ENCODE measurements around the gene ESF1. TPM values are rescaled to one million over a fixed set of nuclear protein-coding genes. Genes with fewer than 3 reads are reported as not detected.

Gene ESF1
- total and polyA plus RNA-seq, 9 of the 15 experiments (the other 6 are each of a cell fraction or from before 2014, with no cell fraction given) = 7.0 to 30.4 (median 18.6) TPM

GRCh38 chr20:13718171-13718570 is 66.5 kb downstream of the ESF1 start:
- Histone ChIP-seq H2AFZ (ENCODE audit: low read depth, low read length) (no peak overlapping the region), H3K79me2 (ENCODE audit: control insufficient read depth, insufficient read depth, low read length) (no peaks in the 10 kb centered on the region), H3K9ac (ENCODE audit: insufficient read depth in 1 of 2, low read depth in 2 of 2, low read length in 2 of 2) (no peak overlapping the region), H3K9me3 (replicated peaks; ENCODE audit: control insufficient read depth, insufficient read depth, low read depth, low read length) (no peaks in the 10 kb centered on the region), H3K27ac (ENCODE audit: extremely low read depth, low read depth, low read length) (no peak overlapping the region), H3K4me1 (replicated peaks in 1 of 2; ENCODE audit: control insufficient read depth in 2 of 2, insufficient read depth in 2 of 2, low read length in 2 of 2) (no peaks in the 10 kb centered on the region), H4K20me1 (replicated peaks; ENCODE audit: control insufficient read depth, insufficient read depth, low read length) (no peaks in the 10 kb centered on the region), H3K36me3 (ENCODE audit: control insufficient read depth, insufficient read depth, low read length) (peaks cover 67% of the 10 kb centered on the region), H3K4me2 (ENCODE audit: insufficient read depth, low read length) (no peak overlapping the region), H3K9me1 (ENCODE audit: control insufficient read depth, insufficient read depth, low read length) (no peaks in the 10 kb centered on the region), H3K27me3 (ENCODE audit: control insufficient read depth in 2 of 2, insufficient read depth in 2 of 2, low read length in 2 of 2) (no peaks in the 10 kb centered on the region), H3K4me3 (no peak overlapping the region)
- DNase-seq (ENCODE audit: extremely low read depth in 1 of 4, low spot score in 3 of 4) = no peak
- ChIA-PET POLR2A (no interaction called here), CTCF (ENCODE audit: low intra/inter-chr PET ratio) (no interaction called here)
- FAIRE-seq = no peak
- in situ Hi-C loops (cut with MboI) (no loop called here), intact Hi-C loops (cut with micrococcal nuclease) (no loop called here)
- WGBS (ENCODE audit: insufficient coverage, low coverage, missing lambda C conversion rate) = 100% methylated on average over 2 of the region's 2 CpGs
- no TSS peak for BruUV-seq (replicated peaks)
- no peak for ATAC-seq
- no peak for TF ChIP-seq ATF1 (CRISPR knock-in tag; IDR thresholded peaks at IDR 0.05)
- TF ChIP-seq ATF1 (tag; IDR thresholded peaks at IDR 0.05) = no peak
- no peak for TF ChIP-seq CEBPB (tag; IDR thresholded peaks at IDR 0.05)
- TF ChIP-seq ZNF668 (CRISPR knock-in tag; IDR thresholded peaks at IDR 0.05) = no peak
- no peak for TF ChIP-seq HMBOX1 (IDR thresholded peaks at IDR 0.05)
- TF ChIP-seq ZNF395 (CRISPR knock-in tag; IDR thresholded peaks at IDR 0.05) = no peak
- no peak for TF ChIP-seq STAT5A (IDR thresholded peaks at IDR 0.05; ENCODE audit: borderline replicate concordance, low read length)
- no peak for TF ChIP-seq TCFL5 (CRISPR knock-in tag; conservative IDR thresholded peaks at IDR 0.05)
- TF ChIP-seq C11orf30 (IDR thresholded peaks at IDR 0.05; ENCODE audit: low read depth) = no peak
- no peak for TF ChIP-seq ETV5 (CRISPR knock-in tag; IDR thresholded peaks at IDR 0.05; ENCODE audit: low read depth)

All from K562 (cell line).